GM19193 (cell line): Measurements from ENCODE around the gene PIK3R6.
A peak's percentile ranks its signal among the peaks of the same experiment; 100 is the strongest.

Experiments used
- POLR2A ChIP-seq: IDR thresholded peaks from 4 replicates; pipeline ENCODE4 v1.6.1; 2011; ENCODE audit not compliant: insufficient read depth, insufficient read length; ENCODE audit errors: extremely low read depth

PIK3R6 gene

DNA sequence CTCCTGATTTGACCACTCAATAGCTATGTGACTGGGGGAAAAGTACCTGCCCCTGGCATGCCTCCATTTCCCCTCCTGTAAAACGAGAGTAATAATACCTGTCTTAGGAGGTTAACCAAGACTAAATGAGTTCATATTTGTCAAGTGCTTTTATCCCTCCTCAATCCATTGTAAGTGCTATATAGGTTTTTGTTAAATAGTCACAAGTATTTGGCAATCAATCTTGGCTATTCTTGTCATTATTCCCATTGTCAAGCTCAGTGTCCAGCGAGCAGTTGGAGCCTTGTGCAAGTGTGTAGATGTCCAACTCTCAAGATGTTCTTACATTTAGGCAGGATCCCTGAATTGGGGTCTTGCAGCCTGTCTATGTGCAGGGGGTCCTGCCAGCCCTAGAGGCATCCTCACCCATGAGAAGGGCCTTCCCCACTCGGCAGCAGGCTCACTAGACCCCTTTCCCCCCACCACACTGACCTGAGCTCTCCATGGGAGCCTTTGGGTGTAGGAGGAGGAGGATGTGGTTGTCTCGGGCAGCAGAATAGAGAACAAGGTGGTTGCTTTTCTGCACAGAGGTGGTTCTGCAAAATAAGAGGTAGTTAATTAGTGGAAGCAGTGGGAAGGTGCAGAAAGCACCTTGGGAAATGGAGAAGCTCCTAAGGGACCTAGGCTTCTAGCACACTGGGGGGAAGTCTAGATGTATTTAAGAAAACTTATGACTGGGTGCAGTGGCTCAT, 18.0 kb downstream of the PIK3R6 start:
- TF ChIP-seq POLR2A: no peak

DNA sequence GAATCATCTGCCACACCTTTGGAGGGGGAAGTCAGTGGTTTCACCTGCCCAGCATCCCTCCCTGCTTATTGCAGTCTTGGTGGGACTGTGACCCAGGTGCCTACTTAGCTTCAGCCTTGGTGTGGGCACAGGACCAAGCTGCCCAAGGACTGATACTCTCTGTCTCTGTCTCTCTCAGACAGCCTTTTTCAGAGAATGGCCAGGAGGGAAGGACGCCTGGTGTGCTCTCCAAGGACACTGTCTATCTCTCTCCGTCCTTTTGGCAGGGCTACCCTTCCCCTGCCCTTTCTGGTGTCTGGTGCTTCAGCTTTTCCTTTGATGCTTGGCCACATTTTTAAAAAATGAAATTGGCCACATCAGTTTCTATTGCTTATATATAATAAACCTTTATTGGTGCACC, 19.6 kb downstream of the PIK3R6 start:
- TF ChIP-seq POLR2A: no peak

DNA sequence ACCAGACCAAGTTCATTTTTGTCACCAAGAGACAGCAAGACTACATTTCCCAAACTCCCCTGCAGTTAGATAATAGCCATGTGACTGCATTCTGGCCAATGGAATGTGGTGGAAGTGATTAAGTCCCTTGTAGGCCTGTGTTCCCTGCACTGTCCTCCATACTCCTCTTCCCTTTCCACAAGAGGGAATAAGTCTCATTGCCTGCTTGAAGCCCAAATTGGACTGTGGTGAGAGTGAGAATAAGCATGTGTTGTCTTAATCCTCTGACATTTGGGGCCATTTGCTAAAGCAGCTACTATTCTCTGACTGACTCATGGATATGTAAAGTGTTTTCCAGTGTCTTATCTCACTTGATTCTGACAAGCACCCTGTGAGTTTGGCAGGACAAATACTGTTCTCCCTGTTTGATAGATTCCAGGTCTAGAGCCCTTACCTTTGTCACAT, 20.7 kb downstream of the PIK3R6 start:
- TF ChIP-seq POLR2A: no peak

DNA sequence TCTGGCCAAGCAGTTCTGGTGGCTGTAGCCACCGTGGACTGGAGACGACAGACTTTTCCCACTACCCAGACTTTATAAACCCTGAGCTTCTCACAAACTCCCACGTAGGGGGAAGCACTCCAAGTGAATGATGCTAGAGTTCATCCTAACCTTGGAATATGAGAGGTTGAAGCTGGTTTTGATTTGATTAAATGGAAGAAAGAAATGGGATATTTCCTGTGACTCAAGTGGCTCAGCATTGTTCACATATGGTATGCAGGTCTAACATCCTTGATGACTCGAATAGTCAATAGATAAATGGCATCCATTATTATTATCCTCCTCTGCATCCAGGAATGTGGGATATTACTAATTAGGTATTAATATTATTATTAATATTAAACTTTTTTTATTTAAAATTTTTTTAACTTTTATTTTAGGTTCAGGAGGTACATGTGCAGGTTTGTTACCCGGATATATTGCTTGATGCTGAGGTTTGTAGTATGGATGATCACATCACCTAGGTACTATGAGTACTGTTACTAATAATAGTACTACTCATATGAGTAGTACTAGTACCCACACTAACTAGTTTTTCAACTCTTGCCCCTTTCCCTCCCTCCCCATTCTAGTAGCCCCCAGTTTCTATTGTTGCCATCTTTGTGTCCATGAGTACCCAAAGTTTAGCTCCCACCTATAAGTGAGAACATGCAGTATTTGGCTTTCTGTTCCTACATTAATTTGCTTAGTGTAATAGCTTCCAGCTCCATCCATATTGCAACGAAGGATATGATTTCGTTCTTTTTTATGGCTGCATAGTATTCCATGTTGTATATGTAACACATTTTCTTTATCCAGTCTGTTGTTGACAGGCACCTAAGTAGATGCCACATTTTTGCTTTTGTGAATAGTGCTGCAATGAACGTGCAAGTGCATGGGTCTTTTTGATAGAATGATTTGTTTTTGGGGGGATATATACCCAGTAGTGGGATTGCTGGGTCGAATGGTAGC, 22.9 kb downstream of the PIK3R6 start:
- no peak for TF ChIP-seq POLR2A

DNA sequence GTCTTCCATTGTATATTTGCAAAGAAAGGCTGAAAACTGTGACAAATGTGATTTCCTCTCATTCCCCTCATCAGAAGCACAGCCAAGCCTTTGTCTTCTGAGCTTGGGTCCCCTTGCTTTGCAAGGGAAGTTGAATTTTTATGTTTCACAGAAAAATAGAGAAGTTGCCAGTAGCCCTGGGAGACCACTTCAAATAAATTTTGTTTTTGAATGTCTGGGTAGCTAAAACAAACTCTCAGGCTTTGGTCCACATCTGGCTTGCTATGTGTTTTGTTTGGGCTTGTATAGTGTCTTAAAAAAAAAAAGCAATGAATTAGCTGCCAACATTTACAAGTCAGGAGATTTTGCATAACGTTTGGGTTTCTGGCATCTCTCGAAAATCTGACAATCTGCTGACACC, 24.1 kb downstream of the PIK3R6 start:
- TF ChIP-seq POLR2A: no peak

DNA sequence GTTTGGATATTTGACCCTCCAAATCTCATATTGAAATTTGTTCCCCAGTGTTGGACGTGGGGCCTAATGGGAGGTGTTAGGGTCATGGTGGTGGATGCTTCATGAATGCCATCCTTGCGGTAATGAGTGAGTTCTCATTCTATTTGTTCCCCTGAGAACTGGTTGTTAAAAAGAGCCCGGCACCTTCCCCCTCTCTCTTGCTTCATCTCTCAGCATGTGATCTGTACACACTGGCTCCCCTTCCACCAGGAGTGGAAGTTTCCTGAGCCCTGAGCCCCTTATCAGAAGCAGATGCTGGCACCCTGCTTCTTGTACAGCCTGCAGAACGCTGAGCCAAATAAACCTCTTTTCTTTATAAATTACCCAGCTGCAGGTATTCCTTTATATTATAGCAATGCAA, 25.6 kb downstream of the PIK3R6 start:
- TF ChIP-seq POLR2A: no peak

DNA sequence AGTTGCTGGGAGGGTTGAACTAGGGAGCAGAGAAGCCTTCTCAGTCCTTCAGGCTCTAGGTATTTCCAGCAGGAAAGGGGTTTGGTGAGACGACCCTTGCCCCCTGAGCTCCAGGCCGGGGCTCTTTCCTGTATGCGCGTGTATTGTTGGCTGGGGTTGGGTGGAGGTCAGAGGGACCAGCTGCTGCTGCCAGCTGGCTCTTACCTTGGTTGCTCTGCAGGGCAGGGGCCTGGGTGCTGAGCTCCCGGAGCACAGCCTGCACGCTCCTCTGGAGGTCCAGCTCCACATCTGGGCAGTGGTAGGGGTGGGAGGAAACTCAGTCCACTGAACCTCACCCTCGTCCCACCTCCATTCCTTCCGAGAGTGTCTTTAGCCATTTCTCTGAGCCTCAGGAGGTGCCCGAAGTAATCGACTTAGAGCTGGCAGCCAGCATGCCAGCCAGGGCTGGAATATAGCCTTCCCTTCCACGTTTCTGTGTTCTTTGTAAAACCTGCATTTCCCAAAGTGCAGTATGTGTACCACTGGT, 28.0 kb downstream of the PIK3R6 start:
- no peak for TF ChIP-seq POLR2A

DNA sequence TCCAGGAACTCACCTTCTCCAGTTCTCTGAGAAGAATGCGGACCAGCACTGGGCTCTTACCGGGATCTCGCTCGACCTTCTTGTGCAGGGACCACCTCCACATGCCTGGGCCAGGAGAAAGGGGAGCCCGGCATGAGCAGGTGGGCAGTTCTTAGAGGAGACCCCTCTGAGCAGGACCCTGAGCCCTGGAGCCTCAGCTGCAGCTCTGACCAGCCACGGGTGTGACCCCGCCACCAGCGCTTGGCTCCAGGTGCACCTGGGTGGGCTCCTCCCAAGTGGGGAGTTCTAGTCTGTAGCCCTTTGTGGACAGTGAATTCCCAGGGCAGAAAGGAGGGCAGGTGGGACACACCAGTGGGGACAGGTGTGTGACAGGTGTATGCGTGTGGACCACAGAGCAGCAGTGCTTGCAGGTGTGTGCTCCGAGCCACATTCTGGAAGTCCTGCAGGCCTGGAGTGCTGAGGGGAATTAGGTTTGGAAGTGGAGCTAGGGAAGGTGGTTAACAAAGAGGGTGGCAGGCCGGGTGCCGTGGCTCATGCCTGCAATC, 28.9 kb downstream of the PIK3R6 start:
- TF ChIP-seq POLR2A: no peak

DNA sequence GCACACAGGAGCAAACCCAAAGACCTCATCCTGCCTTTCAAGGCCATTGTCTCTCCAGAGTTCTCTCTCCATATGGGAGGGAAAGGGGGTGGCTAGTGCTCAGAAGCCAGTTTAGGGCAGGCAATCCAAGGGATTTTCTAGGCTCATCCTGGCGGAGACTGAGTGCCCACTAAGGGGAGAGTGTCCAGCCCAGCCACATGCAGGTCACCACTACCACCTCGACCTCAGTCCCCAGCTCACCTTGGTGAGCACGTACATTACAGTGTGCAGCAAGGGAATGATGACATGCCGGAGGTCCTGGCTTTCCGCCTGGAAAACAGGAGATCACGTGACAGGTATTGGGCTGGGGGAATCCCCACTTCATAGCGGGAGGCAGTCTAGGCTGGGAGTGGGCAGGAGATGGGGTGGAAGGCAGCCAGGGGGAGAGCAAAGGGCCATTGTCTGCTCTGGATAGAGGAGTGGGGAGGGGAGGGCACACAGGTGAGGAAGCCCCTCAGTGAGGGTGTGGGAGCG, 29.9 kb downstream of the PIK3R6 start:
- no peak for TF ChIP-seq POLR2A

DNA sequence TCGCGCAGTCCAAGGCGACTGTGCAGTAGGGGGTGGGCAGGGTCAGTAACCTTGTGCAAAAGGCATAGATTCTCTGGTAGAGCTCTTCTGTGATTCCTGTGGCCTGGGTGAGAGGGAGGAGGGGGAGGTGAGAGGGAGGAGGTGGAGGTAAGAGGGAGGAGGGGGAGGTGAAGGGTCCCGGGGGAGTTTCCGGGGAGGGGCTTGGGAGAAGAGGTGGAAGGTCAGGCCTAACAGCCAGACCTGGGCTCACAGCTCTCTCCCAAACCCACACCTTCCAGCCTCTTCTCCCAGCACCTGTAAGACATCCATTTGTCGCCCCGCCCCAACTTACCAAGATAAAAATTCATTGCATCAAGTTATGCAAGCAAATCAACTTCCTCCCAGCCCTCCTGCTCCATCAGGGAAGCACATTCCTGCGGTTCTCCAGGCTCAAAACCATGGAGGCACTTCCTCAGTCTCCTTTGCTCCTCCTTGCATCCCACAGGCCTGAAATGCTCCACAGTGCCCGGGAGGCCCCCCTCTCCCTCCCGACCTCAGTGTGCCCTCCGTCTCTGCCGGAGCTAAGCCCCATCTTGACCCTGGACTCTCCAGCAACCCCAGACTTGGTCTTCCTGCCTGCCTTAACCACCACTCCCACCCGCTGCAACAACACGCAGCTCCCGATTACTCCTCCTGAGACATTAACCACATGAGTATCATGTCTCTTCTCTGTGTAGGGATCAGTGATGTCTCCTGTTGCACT, 30.5 kb downstream of the PIK3R6 start:
- TF ChIP-seq POLR2A: no peak

DNA sequence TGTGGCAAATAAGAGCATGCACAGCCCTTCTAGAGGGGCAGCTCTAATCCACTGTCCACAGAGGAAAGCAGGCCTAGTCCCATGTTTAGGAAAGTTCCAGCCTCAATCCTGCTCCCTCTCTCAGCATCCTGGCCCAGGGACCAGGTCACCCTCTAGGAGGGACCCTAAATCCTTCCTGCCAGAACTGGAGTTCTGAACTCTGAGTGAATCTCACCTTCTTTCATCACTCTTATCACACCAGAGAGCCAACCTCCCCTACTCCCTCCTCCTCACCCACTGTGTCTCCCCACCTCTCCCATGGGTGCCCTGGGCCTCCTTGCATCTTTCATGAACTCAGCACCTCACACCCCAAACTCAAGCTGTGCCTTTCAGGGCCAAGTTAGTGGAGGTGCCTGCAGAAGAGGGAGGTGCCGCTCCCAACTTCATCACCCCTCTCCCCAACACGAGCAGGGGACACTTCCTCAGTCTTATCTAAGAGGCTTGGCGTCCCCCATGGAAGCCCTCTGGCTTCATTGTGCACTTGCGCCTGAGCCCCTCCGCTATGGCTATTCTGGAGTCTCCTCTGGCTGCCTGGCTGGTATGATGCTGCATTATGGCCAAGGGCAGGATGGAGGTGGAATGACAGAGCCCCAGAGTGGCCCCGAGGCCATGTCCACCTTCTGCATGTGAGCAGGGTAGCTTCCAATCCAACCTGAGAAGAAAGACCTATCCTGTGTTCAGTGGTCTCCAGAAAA, 31.7 kb downstream of the PIK3R6 start:
- peak; percentile 18 for TF ChIP-seq POLR2A

DNA sequence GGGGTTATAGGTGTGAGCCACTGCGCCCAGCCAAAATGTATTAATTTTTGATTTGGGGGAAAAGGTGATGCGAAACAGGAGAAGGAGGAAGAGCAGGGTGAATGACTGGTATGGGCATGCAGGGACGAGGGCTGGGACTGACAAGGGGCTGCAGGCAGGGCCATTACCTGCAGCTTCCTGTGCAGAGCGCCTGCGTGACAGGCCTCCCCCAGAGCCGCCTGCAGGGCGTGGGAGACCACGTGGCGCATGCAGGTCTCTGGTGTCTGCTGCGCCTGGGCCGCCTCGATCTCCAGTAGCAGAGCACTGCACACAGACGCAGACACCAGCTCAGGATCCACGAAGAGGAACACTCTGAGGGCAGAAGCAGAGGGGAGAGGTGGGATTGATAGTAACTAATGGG, 32.4 kb downstream of the PIK3R6 start:
- TF ChIP-seq POLR2A: no peak

DNA sequence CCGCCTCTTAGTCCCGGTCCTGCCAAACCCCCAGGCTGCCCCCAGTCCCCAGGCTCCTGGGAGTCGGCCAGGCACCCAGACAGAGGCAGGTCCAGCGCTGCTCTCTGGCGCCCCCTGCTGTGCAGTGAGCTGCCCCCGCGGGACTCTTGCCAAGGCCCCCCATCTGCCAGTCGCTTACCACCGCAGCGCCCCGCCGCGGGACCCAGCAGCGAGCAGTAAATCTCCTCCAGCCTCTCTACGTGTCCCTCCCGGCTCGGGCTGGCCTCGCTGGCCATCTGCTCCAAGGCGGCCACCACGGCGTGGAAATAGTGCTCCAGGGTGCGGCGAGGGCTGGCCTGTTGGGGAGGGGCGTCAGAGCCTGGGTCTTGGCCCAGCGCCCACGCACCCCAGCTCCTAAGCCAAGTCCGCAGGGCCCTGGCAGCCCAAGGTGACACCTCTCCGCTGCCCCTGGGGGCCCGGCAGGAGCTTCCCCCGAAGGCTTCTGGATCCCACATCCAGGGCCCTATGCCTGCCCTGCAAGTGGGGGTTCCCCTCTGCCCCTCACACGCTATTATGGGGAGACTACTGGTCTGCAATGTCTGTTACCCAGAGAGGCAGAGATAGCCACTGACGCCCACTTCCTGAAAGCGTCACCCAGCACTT, 34.6 kb downstream of the PIK3R6 start:
- no peak for TF ChIP-seq POLR2A

DNA sequence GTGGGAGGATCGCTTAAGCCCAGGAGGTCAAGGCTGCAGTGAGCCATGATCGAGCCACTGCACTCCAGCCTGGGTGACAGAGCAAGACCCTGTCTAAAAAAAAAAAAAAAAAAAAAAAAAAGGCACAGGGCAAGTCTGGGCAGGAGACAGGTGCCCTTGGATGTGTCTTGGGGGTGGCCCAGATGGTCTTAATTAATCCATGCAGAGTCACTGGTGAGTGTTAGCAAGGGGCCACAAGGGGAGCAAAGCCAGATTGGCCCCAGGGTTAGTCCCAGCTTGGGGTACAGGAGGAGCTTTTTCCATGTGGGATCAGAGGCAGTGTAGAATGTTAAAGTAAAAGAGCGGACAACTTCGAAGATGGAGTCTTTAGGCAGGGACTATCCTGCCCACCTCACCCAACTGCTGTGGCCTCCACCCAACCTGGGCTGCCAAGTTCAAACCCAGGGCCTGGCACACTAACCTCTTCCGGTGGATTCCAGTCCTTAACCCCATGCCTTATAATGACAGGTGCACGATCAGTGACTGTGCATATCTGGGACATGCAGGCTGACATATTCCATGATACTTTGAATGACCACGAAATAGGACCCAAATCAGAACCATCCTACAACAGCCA, 36.1 kb downstream of the PIK3R6 start:
- TF ChIP-seq POLR2A: no peak

DNA sequence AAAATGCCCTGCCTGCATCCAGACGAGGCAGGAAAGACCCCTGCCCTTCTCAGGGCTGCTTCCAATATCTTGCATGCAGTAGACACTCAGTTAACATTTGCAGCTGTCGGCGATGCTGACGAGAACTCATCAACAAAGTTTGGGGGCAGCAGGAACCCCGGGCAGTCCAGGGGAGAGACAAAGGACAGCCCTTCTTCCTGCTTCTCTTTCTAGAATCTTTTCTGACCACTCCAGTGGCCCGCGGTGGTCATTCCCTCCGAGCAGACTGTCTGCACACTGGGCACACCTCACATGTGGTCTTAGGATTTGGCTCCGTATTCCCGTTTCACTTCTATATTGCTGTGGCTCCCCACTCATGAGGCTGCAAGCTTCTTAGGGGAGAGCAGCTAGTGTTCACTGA, 37.3 kb downstream of the PIK3R6 start:
- no peak for TF ChIP-seq POLR2A
